Activated CD8-positive, alpha-beta T cell treated with anti-CD3 and anti-CD28 coated beads for 36 hours (primary cell): ENCODE measurements around the gene NRN1L. TPM values are rescaled to one million over a fixed set of nuclear protein-coding genes. Genes with fewer than 3 reads are reported as not detected.

Experiments used
- ATAC-seq: fragments of 200-7000 bp; cut with Tn5 transposase; one replicate; pipeline ENCODE4 v1.10.0; 2021; ENCODE audit warnings: mild to moderate bottlenecking, moderate library complexity
- CTCF ChIA-PET: fragments of 350-600 bp; sonication (Branson Sonifier 250); formaldehyde crosslinking; loops from one replicate; lab custom pipeline; 2021; ENCODE audit warnings: antibody characterized with exemption; lab: Charles Lee
- POLR2A ChIA-PET: fragments of 350-600 bp; sonication (Branson Sonifier 250); formaldehyde crosslinking; loops from one replicate; lab custom pipeline; 2021; ENCODE audit warnings: antibody characterized with exemption; lab: Charles Lee
- DNase-seq: peaks from one replicate; pipeline ENCODE4 v3.0.0-alpha.2; 2020
- H3K27ac Mint-ChIP-seq: one replicate; pipeline ENCODE4 v1.8.0; 2021; ENCODE audit warnings: mild to moderate bottlenecking, mixed read lengths
- H3K27me3 Mint-ChIP-seq: one replicate; pipeline ENCODE4 v1.8.0; 2021; ENCODE audit warnings: mixed read lengths
- H3K36me3 Mint-ChIP-seq: one replicate; pipeline ENCODE4 v1.8.0; 2021; ENCODE audit warnings: low read depth, mixed read lengths
- H3K4me1 Mint-ChIP-seq: one replicate; pipeline ENCODE4 v1.8.0; 2021; ENCODE audit warnings: low read depth, mixed read lengths
- H3K4me3 Mint-ChIP-seq: one replicate; pipeline ENCODE4 v1.8.0; 2021; ENCODE audit warnings: mild to moderate bottlenecking, moderate library complexity, mixed read lengths
- H3K9me3 Mint-ChIP-seq: one replicate; pipeline ENCODE4 v1.8.0; 2021; ENCODE audit warnings: mixed read lengths
- CTCF ChIP-seq: fragments of 200-600 bp; IDR thresholded peaks from one replicate; pipeline ENCODE4 v1.8.0; 2022; ENCODE audit warnings: antibody characterized with exemption, mild to moderate bottlenecking
- intact Hi-C: fragments of 100-400 bp; cut with micrococcal nuclease; formaldehyde crosslinking; loops from one replicate; pipeline ENCODE4 v1.10.0; 2022
- total RNA-seq, 2 experiments: library from RNA; stranded (reverse); gene quantifications; one replicate each; pipeline ENCODE4 v1.2.3, GENCODE V29; 2021

The NRN1L gene
- total RNA-seq, 2 experiments from 2014 or later: 0.83 TPM; not detected in 1

DNA sequence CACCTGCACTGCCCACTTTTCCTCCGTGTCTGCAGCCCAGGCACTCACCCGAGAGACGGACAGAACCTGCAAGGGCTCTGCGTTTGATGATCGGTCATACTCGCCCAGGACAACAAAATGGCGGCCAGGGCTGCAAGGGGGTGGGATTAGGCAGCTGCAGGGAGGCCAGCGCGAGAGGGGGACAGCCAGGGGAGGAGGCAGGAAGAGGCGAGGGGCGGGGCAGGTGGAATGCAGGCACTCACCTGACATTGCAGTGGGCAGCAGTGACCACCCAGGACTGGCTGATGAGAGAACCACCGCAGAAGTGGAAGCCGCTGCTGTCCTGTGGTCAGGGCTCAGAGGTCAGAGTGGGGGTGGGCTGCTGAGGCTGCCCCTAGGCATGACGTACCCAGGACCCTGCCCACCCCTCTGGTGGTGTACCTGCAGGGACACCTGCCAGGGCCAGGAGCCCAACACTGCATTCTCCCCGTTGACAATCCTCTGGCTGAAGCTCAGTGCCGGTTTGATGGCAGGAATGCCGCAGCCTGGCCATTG, 46.1 kb downstream of the NRN1L start:
- Mint-ChIP-seq H3K36me3 (peaks cover 31% of the 10 kb centered on the region), H3K27ac (no peak overlapping the region)

GRCh38 chr16:67931712-67932461, 47.2 kb downstream of the NRN1L start, which contains the start of gene CTRL:
CTRL (minus strand) TSS chr16:67931862; CDS start chr16:67931852, 10 bp downstream.
- Mint-ChIP-seq H3K36me3 (peaks cover 41% of the 10 kb centered on the region), H3K4me1 (peaks cover 20% of the 10 kb centered on the region), H3K4me3 (no peak within 1 kb of the TSS), H3K9me3 (no peaks in the 10 kb centered on the region), H3K27ac (peak within 1 kb of the TSS; percentile 5), H3K27me3 (no peaks in the 10 kb centered on the region)
- TF ChIP-seq CTCF: no peak
- DNase-seq (no peak), ATAC-seq (no peak)
- CTCF ChIA-PET: interaction anchor here (1.5 to 5.3 kb wide), 3 partner anchors 39 to 116 kb away, joined by 3 to 32 read pairs (median 28); partner anchors contain the start of genes NRN1L and PSKH1
- POLR2A ChIA-PET: interaction anchor here (0.7 to 1.5 kb wide), 7 partner anchors 9 to 50 kb away, joined by 3 to 6 read pairs (median 4); partner anchors contain the start of gene PSKH1
- intact Hi-C loops: loop anchor here (10.0 kb wide), 1 partner anchor 267 kb away; the partner anchor contains the start of genes ACD, C16orf86, ENKD1 and PARD6A

More for the DNA sequence above, 46.1 kb downstream of the NRN1L start:
- ATAC-seq (no peak), DNase-seq (no peak)
- POLR2A ChIA-PET: interaction anchor here (0.6 to 1.5 kb wide), 6 partner anchors 8 to 88 kb away, joined by 3 to 6 read pairs (median 3); no protein-coding TSS in a partner anchor
- intact Hi-C loops: loop anchor here (10.0 kb wide), 1 partner anchor 266 kb away; the partner anchor contains the start of genes ACD, C16orf86, ENKD1 and PARD6A
- H3K4me1 Mint-ChIP-seq: peaks cover 18% of the 10 kb centered on the region
- CTCF ChIA-PET: interaction anchor here (1.1 to 5.3 kb wide), 4 partner anchors 10 to 115 kb away, joined by 3 to 32 read pairs (median 16); partner anchors contain the start of genes NRN1L and PSKH1
- H3K27me3 Mint-ChIP-seq: no peaks in the 10 kb centered on the region
- TF ChIP-seq CTCF: no peak
- H3K4me3 Mint-ChIP-seq: no peak overlapping the region
- no peaks in the 10 kb centered on the region for H3K9me3 Mint-ChIP-seq

DNA sequence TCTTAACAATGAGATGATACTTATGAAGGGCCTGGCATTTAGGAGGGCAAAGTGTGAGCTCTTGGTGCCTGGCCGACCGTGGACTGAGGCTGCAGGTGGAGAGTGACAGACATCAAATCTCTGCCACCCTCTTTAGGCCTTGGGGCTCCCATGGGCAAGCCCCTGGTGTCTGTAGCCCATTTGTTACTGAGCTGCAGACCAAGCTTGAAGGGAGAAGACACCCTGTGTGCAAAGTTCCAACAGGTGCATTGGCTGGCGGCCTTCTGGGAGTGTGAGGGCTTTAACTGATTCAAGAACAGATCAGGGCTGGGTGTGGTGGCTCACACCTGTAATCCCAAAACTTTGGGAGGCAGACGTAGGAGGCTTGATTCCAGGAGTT, 47.8 kb downstream of the NRN1L start:
- intact Hi-C loops: loop anchor here (10.0 kb wide), 1 partner anchor 268 kb away; the partner anchor contains the start of genes ACD, C16orf86, ENKD1 and PARD6A
- Mint-ChIP-seq H3K4me1 (peaks cover 25% of the 10 kb centered on the region), H3K27me3 (no peaks in the 10 kb centered on the region), H3K27ac (no peak overlapping the region), H3K9me3 (no peaks in the 10 kb centered on the region), H3K4me3 (no peak overlapping the region), H3K36me3 (peaks cover 47% of the 10 kb centered on the region)
- ChIA-PET CTCF (interaction anchor here (0.8 to 5.3 kb wide), 3 partner anchors 10 to 116 kb away, joined by 3 to 32 read pairs (median 28); partner anchors contain the start of gene NRN1L), POLR2A (interaction anchor here (0.7 to 1.5 kb wide), 6 partner anchors 10 to 51 kb away, joined by 3 to 6 read pairs (median 4); partner anchors contain the start of gene PSKH1)
- DNase-seq: no peak
- no peak for ATAC-seq
- TF ChIP-seq CTCF: no peak

DNA sequence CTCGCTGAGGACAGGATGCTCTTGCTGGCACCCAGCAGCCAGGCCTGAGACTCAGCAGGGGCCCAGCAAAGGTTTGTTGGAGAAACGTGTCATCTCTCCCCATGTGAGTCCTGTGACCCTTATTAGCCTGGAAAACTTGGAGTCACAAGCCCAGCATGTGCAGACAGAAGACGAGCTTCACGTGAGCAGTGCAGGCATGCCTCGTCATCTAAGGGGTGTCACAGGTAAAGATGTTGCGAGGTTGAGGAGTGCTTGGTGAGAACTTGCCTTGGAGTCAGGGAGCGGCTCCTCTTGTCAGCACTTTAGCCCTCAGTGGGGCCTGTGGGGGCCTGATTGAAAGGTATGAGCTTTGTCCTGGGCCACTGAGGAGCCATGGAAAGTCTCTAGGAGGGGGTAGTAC, 49.1 kb downstream of the NRN1L start:
- H3K27ac Mint-ChIP-seq: peak overlapping the region; percentile 100
- H3K4me3 Mint-ChIP-seq: peak overlapping the region; percentile 97
- H3K9me3 Mint-ChIP-seq: no peaks in the 10 kb centered on the region

More for the DNA sequence above, 49.1 kb downstream of the NRN1L start:
- TF ChIP-seq CTCF: no peak
- H3K27me3 Mint-ChIP-seq: no peaks in the 10 kb centered on the region
- intact Hi-C loops: loop anchor here (10.0 kb wide), 1 partner anchor 269 kb away; the partner anchor contains the start of genes ACD, C16orf86, ENKD1 and PARD6A
- H3K4me1 Mint-ChIP-seq: peaks cover 26% of the 10 kb centered on the region
- H3K36me3 Mint-ChIP-seq: peaks cover 46% of the 10 kb centered on the region
- DNase-seq (no peak), ATAC-seq (no peak)
- POLR2A ChIA-PET: interaction anchor here (0.6 to 3.0 kb wide), 13 partner anchors 8 to 176 kb away, joined by 3 to 15 read pairs (median 3); partner anchors contain the start of gene EDC4
- CTCF ChIA-PET: interaction anchor here (1.1 to 5.2 kb wide), 5 partner anchors 41 to 261 kb away, joined by 3 to 32 read pairs (median 16); partner anchors contain the start of genes NRN1L and PSKH1
